ENCODE results near the gene CTBP2. TPM values are rescaled to one million over a fixed set of nuclear protein-coding genes. Genes with fewer than 3 reads are reported as not detected.

The CTBP2 gene
- total and polyA plus RNA-seq, 11 donors = 10.1 to 45.5 (median 29.1) TPM

DNA sequence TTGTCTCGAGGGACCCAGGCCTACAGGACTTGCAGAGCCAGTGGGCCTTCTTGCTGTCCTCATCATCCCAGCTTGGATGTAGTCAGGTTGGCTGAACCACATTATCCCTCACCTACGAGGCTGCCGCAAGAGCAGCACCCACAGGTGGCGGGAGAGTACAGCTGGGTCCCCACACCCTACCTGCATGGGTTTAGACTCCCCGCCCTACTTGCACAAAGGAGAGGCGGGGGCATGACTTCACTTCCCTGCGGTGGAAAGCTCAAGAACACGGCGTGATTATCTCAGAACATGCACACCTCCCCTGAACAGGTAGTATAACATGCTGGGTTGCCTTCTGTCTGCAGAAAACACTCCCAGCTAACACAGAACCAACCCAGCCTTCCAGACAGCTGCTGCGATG lies 57.5 kb downstream of the CTBP2 start:
- WGBS, 4 donors = 87 to 92% (median 90%) methylated on average over 7 to 10 of the region's 10 CpGs
- H3K4me1 ChIP-seq = peaks cover 0 to 56% (median 21%) of the 10 kb centered on the region in 12 donors
- intact Hi-C loops (cut with DNase I) = no loop called here
- H3K9me3 ChIP-seq = peaks cover 0 to 2% (median 0%) of the 10 kb centered on the region in 12 donors
- peaks cover 0 to 20% (median 7%) of the 10 kb centered on the region in 9 donors for H3K36me3 ChIP-seq
- no peak for TF ChIP-seq POLR2A (IDR thresholded peaks at IDR 0.05)
- TF ChIP-seq, protein P1, sequence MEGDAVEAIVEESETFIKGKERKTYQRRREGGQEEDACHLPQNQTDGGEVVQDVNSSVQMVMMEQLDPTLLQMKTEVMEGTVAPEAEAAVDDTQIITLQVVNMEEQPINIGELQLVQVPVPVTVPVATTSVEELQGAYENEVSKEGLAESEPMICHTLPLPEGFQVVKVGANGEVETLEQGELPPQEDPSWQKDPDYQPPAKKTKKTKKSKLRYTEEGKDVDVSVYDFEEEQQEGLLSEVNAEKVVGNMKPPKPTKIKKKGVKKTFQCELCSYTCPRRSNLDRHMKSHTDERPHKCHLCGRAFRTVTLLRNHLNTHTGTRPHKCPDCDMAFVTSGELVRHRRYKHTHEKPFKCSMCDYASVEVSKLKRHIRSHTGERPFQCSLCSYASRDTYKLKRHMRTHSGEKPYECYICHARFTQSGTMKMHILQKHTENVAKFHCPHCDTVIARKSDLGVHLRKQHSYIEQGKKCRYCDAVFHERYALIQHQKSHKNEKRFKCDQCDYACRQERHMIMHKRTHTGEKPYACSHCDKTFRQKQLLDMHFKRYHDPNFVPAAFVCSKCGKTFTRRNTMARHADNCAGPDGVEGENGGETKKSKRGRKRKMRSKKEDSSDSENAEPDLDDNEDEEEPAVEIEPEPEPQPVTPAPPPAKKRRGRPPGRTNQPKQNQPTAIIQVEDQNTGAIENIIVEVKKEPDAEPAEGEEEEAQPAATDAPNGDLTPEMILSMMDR (IDR thresholded peaks at IDR 0.05) = no peak
- ATAC-seq (peak in 1 of 4 donors; percentile 8), DNase-seq (no peak)
- no peak overlapping the region for H3K4me3 ChIP-seq
- H3K27me3 ChIP-seq = no peaks in the 10 kb centered on the region
- H3K27ac ChIP-seq = no peak overlapping the region

- peak in 1 of 4 donors; percentile 12 for ATAC-seq
- DNase-seq = no peak
- Histone ChIP-seq H3K9me3 (no peaks in the 10 kb centered on the region), H3K4me1 (peaks cover 0 to 50% (median 21%) of the 10 kb centered on the region in 12 donors), H3K27ac (no peak overlapping the region), H3K4me3 (no peak overlapping the region), H3K27me3 (no peaks in the 10 kb centered on the region), H3K36me3 (peaks cover 0 to 21% (median 7%) of the 10 kb centered on the region in 9 donors)
- WGBS, 4 donors = 42 to 52% (median 50%) methylated on average over 3 of the region's 3 CpGs
- intact Hi-C loops (cut with DNase I) = no loop called here
- TF ChIP-seq, protein P1 (IDR thresholded peaks at IDR 0.05) = no peak
- no peak for TF ChIP-seq POLR2A (IDR thresholded peaks at IDR 0.05)
These were observed 58.1 kb downstream of the CTBP2 start for GRCh38 chr10:125102246-125102645.

- Histone ChIP-seq H3K27ac (no peak overlapping the region), H3K36me3 (peaks cover 0 to 21% (median 7%) of the 10 kb centered on the region in 9 donors), H3K9me3 (no peaks in the 10 kb centered on the region), H3K27me3 (no peaks in the 10 kb centered on the region), H3K4me1 (peaks cover 0 to 48% (median 23%) of the 10 kb centered on the region in 12 donors), H3K4me3 (no peak overlapping the region)
- ATAC-seq = no peak
- no peak for DNase-seq
- intact Hi-C loops (cut with DNase I) = no loop called here
- TF ChIP-seq POLR2A (IDR thresholded peaks at IDR 0.05) = no peak
- TF ChIP-seq, protein P1 (IDR thresholded peaks at IDR 0.05) = no peak
- 93 to 96% (median 94%) methylated on average over 9 of the region's 9 CpGs for WGBS, 4 donors
These were observed 58.8 kb downstream of the CTBP2 start for GRCh38 chr10:125101581-125101980.

- H3K27ac ChIP-seq = no peak overlapping the region
- ATAC-seq (no peak), DNase-seq (no peak)
- H3K36me3 ChIP-seq = peaks cover 0 to 21% (median 7%) of the 10 kb centered on the region in 9 donors
- WGBS, 4 donors = 90 to 93% (median 91%) methylated on average over 9 of the region's 9 CpGs
- no peaks in the 10 kb centered on the region for H3K9me3 ChIP-seq
- no peak for TF ChIP-seq POLR2A (IDR thresholded peaks at IDR 0.05)
- TF ChIP-seq, protein P1 (IDR thresholded peaks at IDR 0.05) = no peak
- intact Hi-C loops (cut with DNase I) = no loop called here
- H3K27me3 ChIP-seq = no peaks in the 10 kb centered on the region
- H3K4me3 ChIP-seq = no peak overlapping the region
- H3K4me1 ChIP-seq = peaks cover 0 to 53% (median 28%) of the 10 kb centered on the region in 12 donors
These were observed 59.3 kb downstream of the CTBP2 start for GRCh38 chr10:125101049-125101448.
